ENCODE data around the gene NRIP1. TPM values are rescaled to one million over a fixed set of nuclear protein-coding genes. Genes with fewer than 3 reads are reported as not detected.

The NRIP1 gene
- total RNA-seq, 1 donor from 2014 or later: 45.9 TPM

- Histone ChIP-seq H3K36me3 (no peaks in the 10 kb centered on the region), H3K9me3 (no peaks in the 10 kb centered on the region), H3K27me3 (no peaks in the 10 kb centered on the region), H3K4me3 (no peak overlapping the region), H3K4me1 (peaks cover 20% of the 10 kb centered on the region), H3K27ac (no peak overlapping the region)
- no peak for TF ChIP-seq CTCF (IDR thresholded peaks at IDR 0.05)
- intact Hi-C loops (cut with DNase I): no loop called here
- DNase-seq: no peak
- no peak for ATAC-seq
Measured at GRCh38 chr21:15004721-15005370, 60.0 kb downstream of the NRIP1 start.

- Histone ChIP-seq H3K9me3 (no peaks in the 10 kb centered on the region), H3K27me3 (no peaks in the 10 kb centered on the region), H3K36me3 (no peaks in the 10 kb centered on the region), H3K4me3 (no peak overlapping the region), H3K4me1 (peaks cover 20% of the 10 kb centered on the region), H3K27ac (no peak overlapping the region)
- intact Hi-C loops (cut with DNase I): no loop called here
- ATAC-seq (no peak), DNase-seq (no peak)
- TF ChIP-seq CTCF (IDR thresholded peaks at IDR 0.05): no peak
Measured at GRCh38 chr21:15003463-15004135, 61.2 kb downstream of the NRIP1 start.

- Histone ChIP-seq H3K27me3 (no peaks in the 10 kb centered on the region), H3K4me3 (no peak overlapping the region), H3K36me3 (no peaks in the 10 kb centered on the region), H3K4me1 (peaks cover 20% of the 10 kb centered on the region), H3K9me3 (no peaks in the 10 kb centered on the region), H3K27ac (no peak overlapping the region)
- TF ChIP-seq CTCF (IDR thresholded peaks at IDR 0.05): no peak
- DNase-seq: no peak
- intact Hi-C loops (cut with DNase I): no loop called here
- no peak for ATAC-seq
Measured at GRCh38 chr21:15001857-15002606, 62.8 kb downstream of the NRIP1 start.

GRCh38 chr21:15001113-15001512 lies 63.7 kb downstream of the NRIP1 start:
- no peak overlapping the region for H3K4me3 ChIP-seq
- TF ChIP-seq CTCF (IDR thresholded peaks at IDR 0.05): no peak
- DNase-seq (no peak), ATAC-seq (no peak)
- H3K27ac ChIP-seq: no peak overlapping the region
- no peaks in the 10 kb centered on the region for H3K36me3 ChIP-seq
- peaks cover 20% of the 10 kb centered on the region for H3K4me1 ChIP-seq
- intact Hi-C loops (cut with DNase I): no loop called here
- H3K9me3 ChIP-seq: no peaks in the 10 kb centered on the region
- no peaks in the 10 kb centered on the region for H3K27me3 ChIP-seq

GRCh38 chr21:15000081-15000480 lies 64.7 kb downstream of the NRIP1 start:
- H3K4me1 ChIP-seq: peaks cover 12% of the 10 kb centered on the region
- H3K27me3 ChIP-seq: no peaks in the 10 kb centered on the region
- H3K4me3 ChIP-seq: no peak overlapping the region
- no peak for TF ChIP-seq CTCF (IDR thresholded peaks at IDR 0.05)
- ATAC-seq: peak; percentile 36
- H3K9me3 ChIP-seq: no peaks in the 10 kb centered on the region
- H3K27ac ChIP-seq: no peak overlapping the region
- no peaks in the 10 kb centered on the region for H3K36me3 ChIP-seq
- intact Hi-C loops (cut with DNase I): no loop called here
- DNase-seq: no peak
